HG02852 (cell line): ENCODE results near the gene PADI6.

Experiments used
- ATAC-seq: cut with Tn5 transposase; IDR thresholded peaks from one replicate; pipeline ENCODE4 v1.9.1; 2021; ENCODE audit warnings: mild to moderate bottlenecking, moderate library complexity; ENCODE audit not compliant: unreplicated experiment

The PADI6 gene

GRCh38 chr1:17433261-17433660, 61.3 kb downstream of the PADI6 start:
- no peak for ATAC-seq

GRCh38 chr1:17434016-17434415, 62.0 kb downstream of the PADI6 start:
- no peak for ATAC-seq

GRCh38 chr1:17434601-17435000, 62.6 kb downstream of the PADI6 start:
- ATAC-seq: no peak

DNA sequence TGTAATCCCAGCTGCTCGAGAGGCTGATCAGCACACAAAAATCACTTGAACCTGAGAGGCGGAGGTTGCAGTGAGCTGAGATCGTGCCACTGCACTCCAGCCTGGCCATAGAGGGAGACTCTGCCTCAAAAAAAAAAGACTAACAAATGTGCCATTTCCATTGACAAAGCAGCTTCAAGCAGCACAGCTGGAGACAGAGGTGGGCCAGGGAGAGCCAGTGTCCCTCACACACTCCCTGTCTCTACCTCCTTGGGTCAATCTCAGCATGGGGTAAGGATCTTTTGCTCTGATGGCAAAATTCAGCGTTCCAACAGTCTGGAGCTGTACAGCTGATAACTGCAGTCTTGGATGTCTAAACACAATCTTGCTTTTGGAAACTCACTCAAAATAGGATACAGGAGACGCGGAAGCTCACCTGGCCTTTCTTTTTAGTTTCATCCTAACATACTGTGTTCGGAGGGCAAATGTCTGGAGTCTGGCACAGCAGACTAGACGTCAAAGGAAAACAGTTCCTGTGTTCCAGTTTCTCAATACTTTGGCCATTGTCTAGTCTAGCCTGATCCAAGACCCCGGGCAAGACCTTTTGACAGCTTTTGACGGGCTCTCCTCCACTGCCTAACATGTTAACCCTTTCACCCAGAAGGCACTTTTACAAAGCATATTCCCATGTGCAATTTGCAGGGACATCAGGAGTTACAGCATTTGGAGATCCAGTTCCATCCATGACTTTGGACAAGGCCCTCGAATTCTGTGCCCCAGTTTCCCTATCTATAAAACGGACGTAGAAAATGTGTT, 64.6 kb downstream of the PADI6 start:
- ATAC-seq: no peak

- ATAC-seq: no peak
These were observed 65.2 kb downstream of the PADI6 start for GRCh38 chr1:17437260-17437579.

- ATAC-seq: peak; percentile 34
These were observed 65.8 kb downstream of the PADI6 start for GRCh38 chr1:17437580-17438317.

DNA sequence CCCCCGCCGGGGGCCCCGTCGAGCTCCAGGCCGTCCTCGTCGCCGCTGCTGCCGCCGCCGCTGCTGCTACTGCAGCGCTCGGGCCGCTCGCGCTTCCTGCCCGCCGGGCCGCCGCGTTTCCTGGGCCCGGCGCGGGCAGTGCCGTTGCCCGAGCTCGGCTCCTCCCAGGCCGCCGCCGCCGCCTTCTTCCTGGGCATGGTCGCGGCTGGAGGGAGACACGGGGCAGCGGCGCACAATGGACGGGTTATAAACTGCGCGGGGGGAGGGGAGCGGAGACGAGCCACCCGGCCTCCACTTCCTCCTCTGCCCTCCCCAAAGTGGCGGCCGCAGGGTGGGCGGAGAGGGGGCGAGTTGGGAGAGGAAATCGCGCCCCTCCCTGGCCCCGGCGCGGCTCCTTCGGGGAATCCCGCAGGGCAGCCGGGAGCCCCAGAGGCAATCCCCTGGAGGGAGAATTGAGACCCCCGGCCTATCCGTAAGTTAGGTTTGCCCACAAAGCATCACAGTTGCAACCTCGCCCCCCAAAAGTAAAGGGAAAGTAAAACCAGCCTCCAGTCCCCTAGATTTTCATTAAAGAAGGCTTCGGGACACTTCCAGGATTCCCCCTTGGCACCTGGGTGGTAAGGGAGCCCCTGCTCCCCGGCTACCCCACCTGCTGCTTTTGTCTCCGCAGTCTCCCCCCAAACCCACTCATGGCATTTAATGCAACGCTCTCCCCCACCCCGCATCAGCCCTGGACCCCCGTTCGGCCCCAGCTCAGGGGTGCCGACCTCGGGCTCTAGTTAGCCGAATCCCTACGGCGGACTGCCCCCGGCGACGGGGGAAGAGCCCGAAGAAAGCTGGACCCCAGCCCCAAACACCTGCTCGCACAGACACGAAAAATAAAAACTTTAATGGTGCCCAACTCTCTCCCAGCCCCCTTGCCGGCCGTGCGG, 66.6 kb downstream of the PADI6 start:
- peak; percentile 39 for ATAC-seq

DNA sequence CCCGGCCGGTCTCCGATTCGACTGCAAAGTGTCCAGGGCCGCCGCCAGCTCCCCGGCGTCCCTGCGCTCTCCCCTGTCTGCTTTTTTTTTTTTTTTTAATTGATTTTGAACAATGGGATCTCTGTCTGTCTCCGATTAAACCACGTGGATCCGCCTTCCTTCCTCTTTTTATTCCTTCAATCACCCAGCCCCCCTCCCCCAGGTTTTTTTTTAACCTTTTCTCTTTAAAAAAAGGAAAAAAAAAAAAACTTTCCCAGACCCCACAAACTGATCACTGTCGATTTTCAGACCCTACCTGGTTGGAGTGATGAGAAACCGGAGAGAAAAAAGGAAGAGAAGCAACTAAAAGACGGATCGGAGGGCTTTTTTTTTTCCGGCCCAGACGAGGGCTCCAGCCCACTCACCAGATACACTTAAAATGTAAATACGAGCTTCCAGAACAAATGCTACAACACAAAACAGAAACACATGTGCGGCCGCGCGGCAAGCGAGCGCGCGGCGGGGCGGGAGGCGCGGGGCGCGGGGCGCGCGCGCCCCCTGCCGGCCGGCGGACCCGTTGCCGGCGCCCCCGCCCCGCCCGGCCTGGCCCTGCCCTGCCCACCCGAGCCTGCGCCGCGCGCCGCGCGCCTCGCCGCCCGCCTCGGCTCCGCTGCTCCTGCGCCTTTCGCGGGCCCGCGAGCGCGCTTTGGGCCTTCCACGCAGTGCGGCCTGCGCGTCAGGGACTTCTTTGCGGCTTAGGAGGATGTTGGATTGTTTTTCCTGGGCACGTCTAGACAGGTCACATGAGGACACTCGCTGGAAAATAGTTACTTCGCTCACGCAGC, 67.5 kb downstream of the PADI6 start, which contains the start of gene RCC2:
Gene RCC2, minus strand, starts transcription at position 428 of the 824 bp plus-strand sequence. CDS start 1,163 bp downstream, outside the sequence.
- ATAC-seq: no peak

DNA sequence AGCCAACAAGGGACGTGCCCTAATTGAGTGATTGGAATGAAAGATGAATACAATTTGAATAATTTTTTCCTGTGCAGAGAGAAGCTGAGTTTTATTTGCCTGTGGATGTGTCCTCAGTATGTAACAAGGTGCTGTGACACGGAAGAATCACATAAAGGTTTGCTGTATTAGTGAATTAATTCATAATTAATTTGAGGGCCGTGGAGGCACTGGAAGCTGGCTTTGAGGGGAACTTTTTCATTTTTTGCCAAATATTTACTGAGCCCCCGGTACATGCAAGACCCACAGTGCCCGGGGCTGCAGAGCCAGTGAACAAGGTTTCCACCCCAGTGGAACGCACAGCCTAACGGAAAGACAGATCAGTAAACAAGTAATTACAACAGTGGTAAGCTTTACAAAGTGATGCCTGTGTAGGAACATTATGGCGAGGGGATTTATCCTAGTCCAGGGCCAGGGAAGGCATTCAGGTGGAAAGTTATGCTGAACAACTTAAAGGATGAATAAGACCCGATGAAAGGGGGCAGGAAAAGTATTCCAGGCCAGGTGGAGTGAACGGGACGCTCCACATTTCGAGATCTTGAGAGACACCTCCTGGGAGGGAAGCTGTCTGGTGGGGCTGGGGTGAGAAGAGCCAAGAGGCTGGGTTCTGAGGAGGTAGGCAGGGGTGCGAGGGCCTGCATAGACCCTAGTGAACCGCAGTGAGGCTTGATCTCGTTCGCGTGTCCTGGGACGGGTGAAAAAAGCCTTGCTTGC, 68.3 kb downstream of the PADI6 start:
- no peak for ATAC-seq

DNA sequence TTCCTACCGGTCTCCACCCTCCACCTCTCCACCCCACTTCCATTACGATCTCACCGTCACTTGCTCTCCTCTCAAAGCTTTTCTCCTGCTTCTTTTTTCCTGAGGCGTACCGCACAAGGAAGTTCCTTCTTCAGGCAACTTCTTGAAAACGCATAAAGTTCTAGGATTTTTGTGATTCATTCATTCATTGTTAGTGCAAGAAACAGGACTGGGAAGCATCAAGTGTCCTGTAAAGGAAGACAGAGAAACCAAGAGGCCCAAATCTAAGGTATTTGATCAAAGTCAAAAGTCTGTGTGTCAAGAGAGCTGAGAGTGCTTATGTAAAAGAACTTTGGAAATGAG, 68.8 kb downstream of the PADI6 start:
- no peak for ATAC-seq

- ATAC-seq: no peak
These were observed 69.4 kb downstream of the PADI6 start for GRCh38 chr1:17441265-17441992.

- ATAC-seq: no peak
These were observed 70.0 kb downstream of the PADI6 start for GRCh38 chr1:17441993-17442357.

- no peak for ATAC-seq
These were observed 70.8 kb downstream of the PADI6 start for GRCh38 chr1:17442841-17443240.

- no peak for ATAC-seq
These were observed 75.6 kb downstream of the PADI6 start for GRCh38 chr1:17447501-17447992.
